NCI-H1105 treated with DMSO at 0.1 percent for 48 hours (cell line): ENCODE data around the gene RBPJL.

ENCODE experiments used
- DNase-seq: peaks from one replicate; lab custom pipeline; 2025; lab: John Stamatoyannopoulos, UW

RBPJL gene, protein sequence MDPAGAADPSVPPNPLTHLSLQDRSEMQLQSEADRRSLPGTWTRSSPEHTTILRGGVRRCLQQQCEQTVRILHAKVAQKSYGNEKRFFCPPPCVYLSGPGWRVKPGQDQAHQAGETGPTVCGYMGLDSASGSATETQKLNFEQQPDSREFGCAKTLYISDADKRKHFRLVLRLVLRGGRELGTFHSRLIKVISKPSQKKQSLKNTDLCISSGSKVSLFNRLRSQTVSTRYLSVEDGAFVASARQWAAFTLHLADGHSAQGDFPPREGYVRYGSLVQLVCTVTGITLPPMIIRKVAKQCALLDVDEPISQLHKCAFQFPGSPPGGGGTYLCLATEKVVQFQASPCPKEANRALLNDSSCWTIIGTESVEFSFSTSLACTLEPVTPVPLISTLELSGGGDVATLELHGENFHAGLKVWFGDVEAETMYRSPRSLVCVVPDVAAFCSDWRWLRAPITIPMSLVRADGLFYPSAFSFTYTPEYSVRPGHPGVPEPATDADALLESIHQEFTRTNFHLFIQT

DNA sequence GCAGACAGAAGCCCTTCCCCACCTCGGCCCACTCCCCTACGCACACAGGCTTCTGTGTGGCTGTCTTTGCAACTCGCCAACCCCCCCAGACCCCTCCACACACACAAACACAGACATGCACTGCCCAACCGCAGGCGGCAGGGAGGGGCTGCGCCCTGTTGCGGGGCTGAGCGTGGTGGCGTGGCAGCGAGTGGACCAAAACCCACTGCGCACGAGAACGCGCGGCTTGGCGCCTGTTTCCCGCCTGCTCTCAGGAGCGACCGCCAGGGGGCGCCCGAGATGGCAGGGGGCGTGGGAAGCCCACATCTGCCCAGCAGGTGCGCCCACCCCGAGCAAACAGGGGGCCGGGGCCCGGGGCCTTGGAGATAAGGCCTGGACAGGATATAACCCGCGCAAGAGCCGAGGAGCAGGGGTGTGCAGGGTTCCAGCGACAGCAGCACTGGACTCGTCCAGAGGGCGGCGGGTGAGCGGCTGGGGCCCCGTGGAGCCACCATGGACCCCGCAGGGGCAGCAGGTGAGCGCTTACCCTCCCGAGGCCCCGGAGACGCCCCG is at the start of gene RBPJL:
RBPJL (plus strand) TSS at position 410 of the 552 bp plus-strand sequence; CDS start at position 493, 83 bp downstream.
- no peak for DNase-seq

DNA sequence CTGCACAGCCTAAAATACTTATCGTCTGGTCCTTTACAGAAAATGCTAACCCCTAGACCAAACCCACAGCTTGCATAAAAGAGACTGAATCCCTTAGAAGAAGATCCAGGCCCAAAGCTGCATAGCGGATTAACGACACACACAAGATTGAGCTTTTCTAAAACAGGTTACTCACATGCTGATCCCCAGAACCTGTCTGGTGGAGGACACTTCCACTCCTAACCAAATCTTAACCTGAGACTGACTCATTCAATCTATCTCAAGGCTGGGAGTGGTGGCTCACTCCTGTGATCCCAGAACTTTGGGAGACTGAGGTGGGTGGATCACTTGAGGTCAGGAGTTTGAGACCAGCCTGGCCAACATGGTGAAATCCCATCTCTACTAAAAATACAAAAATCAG is 49.5 kb upstream of the RBPJL start:
- DNase-seq, result no peak

DNA sequence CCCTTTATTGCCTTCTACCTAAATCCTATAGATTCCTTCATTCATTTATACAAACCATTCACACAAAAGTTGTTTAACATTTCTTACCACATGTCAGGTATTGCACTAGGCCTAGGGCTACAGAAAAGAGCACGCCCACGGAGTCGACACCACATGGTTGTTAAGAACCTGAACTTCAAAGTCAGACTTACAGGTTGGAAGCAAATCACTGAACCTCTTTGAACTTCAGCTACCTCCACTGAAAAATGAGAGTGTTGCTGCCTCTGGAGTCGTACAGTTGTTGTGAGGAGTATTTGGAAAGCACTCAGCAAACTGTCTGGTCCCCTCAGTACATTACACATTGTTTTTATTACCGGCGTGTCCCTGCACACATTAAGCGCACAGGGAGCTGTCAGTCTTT is 48.9 kb upstream of the RBPJL start:
- DNase-seq, result no peak

DNA sequence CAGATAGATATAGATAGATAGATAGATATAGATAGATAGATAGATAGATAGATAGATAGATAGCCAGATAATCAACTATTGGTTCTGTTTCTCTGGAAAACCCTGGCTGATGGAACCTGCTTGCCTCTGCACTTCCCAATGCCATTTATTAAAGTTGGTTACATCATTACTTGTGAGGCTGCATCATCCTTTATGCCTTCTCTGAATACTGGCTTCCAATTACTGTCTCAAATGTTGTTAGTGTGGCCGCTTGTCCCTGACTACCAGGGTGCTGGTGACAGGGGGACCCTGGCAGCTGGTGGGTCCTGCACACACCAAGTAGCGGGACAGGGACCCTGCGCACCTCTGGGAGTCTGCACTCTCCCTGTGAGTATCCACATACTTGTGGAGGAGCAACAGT is 48.4 kb upstream of the RBPJL start:
- no peak for DNase-seq

DNA sequence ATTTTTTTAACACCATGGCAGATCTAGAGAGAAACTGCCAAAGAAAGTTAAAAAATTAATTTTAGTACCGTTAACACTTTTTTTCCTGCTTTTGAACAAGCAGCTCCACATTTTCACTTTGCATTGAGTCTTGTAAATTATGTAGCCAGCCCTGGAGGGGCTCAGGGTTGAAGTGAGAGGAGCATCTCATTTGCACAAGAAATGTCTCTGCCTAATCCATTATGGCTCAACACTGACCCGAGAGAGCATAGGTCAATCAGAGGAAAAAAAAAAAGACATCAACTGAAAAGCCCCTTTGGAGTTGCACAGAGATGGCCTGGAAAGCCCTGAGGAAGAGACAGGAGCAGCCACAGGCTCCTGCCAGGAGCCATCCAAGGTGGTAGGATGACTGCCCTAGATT is 48.0 kb upstream of the RBPJL start:
- no peak for DNase-seq

DNA sequence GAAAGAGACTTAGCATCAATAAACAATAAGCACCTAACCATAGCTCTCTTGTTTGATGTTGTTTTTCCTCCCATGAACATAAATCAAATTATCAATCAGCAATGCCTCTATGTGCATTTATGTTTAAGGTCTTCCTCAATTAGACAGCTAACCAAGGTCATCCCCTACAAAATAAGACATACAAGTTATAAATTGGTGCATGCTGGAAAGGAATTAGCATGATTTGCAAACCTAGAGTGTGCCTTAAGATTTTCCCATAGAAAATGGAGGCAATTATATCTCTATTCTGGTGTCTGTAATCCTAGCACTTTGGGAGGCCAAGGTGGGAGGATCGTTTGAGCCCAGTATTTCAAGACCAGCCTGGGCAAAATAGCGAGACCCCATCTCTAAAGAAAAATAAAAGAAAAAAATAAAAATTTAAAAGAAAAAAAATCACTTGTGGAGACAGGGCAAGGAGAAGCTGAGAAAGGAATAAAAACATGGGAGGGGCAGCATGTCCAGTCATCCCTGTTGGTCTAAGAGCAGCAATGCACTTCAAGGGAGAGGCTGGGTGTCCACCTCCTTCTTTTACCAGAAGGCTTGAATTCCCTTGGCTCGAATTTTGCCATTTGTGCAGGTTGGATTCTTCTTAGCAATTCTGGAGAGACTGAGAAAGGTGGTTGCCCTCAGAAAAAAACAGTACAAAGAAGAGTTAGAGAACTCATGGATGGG is 42.9 kb upstream of the RBPJL start:
- no peak for DNase-seq

DNA sequence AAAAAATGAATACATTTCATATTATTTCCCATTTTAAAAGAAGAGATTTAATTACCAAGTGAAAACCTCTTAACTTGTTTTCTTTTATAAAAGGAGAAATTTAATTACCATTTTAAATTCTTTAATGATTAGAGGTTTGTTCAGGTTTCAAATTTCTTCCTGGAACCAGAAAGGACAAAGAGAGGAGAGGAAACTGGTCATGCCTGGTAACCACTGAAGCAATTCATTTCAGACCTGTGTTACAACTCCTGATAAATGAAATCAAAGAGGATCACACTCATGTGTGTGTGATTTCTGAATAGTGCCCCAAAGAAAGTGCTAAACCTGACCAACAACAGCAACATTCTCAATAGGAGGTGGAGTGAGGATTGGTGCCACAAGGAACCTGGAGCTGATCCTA is 39.7 kb upstream of the RBPJL start:
- DNase-seq, result no peak

DNA sequence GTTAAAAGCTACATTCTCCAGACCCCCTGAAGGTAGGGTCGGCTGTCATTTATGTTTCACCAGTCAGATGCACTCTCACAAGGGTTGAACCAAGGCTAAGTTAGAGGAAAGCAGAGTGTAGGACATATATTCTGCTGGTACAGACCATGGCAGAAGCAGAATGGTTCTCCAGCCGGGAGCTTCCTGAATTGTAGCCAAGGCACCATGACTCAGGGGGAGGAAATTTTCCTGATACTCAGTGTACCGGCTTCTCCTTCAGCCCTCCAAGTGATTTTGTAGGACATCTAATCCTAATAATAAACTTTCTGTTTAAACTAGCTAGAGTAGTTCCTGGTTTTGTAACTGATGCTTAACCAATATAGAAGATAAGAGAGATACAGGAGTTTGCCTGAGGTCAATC is 38.1 kb upstream of the RBPJL start:
- DNase-seq, result no peak

DNA sequence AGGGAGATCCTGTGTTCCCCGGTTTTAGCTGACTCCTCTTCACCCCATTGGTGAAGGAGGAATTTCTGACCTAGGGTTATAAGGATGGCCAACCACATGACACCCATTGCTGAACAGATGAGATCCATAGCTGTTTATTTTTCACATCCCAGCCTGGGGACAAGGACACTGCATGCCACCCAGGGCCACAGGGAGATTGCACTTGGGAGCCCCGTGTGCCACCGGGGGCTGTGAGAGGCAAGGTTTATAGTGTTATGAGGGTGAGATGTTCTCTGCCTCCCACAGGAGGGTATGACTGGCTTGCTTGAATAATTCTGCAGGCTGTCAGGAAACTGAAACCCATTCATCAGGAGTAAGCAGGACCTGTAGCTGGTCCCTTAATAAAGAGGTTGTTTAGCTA is 37.6 kb upstream of the RBPJL start:
- no peak for DNase-seq

DNA sequence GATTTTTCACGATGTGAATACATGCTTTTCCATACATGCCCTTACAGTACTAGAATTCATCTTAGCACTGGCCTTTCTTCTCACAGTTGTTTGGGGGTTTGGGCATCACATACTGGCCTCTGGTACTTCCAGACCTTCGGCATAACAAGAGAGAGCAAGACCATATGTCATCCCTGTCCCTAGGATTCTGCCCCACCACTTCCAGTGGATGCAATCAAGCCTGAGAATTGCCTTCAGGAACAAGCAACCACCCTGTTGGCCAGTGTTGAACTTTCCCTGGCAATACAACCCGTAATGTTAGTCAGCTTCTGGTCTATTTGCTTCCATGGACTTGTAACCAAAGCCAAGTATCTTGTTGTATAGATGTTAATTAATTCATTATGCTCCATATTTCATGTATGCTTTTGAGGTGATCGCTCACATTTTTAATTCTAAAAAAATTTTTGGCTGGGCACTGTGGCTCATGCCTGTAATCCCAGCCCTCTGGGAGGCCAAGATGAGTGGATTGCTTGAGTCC is 36.8 kb upstream of the RBPJL start:
- no peak for DNase-seq

DNA sequence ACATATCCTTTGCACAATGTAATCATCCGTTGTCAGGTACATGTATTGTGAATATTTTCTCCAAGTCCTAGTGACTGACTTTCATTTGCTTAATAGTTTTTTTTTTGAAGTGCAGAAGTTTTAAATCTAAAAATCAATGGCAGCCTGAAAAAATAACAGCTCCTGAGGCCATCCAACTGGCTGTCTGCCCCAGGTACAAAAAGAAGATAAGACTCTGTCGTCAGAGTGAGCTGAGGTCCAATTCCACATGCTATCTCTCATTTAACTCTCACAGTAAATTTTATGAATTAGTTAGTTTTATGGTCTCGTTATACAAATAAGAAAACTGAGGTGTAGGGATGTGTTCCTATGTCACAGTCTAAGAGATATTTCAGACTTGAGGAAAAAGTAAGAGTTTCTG is 31.3 kb upstream of the RBPJL start:
- no peak for DNase-seq

DNA sequence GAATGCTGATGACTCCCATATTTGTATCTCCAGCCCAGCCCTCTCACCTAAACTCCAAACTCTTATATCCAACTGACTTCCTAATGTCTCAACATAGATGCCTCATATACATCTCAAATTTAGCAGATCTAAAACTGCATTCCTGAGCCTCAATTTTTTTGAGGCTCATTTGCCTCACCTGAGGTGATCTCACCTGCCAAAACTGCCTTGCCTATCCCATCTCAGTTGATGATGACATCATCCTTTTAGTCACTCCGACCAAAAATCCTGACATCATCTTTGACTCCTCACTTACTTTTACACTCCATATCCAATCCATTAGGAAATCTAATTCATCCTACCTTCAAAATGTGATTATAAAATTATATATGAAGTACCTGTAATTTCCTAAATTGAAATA is 26.6 kb upstream of the RBPJL start:
- no peak for DNase-seq

DNA sequence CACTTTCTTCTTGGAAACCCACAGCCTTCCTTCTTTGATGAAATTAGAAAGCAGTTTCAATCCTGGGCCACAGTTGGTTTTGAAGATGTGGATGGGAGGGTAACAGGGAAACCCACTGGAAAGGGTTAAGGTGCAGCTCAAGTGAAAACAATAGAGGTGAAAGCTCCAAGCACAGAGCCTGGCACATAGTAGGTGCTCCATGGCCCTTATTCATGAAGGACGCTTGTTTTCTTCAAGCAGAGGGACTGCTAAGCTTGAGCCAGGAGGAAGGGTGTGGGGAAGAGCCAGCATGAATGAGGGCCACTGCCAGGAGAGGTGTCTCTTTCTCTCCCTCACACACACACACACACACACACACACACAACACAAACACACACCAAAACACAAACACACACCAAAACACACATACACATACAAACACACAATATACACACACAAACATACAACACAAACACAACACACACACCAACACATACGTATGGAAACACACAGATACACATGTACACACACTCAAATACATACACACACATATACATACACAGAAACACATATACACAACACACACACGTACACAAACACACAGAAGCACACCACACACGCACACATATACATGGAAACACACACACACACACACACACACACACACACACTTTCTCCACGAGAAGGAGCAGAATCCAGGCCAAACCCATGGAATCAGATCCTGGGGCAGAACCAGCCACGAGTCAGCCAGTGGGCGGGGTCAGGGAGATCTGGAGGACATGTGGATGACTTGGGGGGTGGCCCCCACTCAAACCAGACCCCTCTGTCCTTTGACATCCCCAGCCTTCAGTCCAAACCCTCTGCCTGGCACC is 23.7 kb upstream of the RBPJL start:
- no peak for DNase-seq

DNA sequence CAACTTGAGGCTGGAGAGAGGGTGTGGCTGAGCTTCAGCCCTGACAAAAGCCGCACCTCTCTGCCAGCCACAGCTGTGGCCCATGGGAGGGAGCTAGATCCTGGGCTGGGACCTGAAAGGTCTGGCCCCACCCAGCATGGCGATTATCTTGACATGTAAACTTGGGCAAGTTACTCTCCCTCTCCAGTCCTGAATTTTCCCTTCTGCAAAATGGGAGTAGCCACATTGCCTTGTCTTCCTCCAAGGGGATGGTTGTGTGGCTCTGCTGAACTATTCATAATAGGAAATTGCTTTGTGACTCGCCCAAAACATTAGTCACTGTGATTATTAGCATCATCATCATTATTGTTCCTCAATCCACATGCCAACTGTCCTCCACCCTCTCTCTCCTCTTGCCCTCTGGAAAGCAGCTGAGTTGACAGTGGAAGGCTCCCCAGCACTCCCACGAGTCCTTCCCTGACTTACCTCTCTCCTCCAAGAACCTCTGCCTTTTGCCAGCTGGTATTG is 23.0 kb upstream of the RBPJL start:
- DNase-seq, result no peak

DNA sequence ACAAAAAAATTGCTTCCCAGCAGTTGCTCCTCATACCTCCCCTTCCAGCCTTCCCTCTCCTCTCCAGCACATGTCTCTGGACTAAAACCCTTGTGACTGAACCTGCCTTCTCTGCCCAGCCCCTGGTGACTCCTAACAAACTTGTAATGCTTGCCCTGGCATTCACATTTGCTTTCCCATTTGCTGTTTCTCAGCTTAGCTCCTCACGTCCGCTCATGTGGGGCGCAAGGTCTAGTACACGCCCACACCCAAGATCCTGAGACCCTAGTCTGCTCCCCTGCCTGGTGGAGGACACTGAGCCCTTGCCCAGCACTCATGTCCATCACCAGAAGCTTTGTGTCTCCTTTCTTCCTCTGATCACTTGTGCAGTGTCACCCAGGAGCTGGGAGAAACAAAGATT is 18.3 kb upstream of the RBPJL start:
- DNase-seq, result no peak

DNA sequence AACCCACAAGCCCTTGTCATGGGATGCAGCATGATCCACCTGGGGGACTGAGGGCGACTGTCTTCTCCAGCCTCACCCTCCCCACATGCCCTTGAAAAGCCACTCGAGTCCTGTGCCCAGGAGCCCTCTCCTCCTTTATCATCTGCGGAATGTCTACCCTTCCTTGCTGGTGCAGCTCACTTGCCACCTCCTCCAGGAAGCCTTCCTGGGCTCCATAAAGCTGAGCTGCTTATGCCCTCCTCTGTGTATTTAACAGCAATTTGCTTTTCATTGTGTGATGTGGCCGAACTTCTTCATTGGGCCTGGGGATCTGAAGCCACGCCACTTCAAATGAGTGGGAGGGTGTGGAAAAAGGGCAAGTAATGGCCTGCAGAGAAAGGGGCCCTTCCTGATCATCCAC is 17.8 kb upstream of the RBPJL start:
- DNase-seq, result no peak

DNA sequence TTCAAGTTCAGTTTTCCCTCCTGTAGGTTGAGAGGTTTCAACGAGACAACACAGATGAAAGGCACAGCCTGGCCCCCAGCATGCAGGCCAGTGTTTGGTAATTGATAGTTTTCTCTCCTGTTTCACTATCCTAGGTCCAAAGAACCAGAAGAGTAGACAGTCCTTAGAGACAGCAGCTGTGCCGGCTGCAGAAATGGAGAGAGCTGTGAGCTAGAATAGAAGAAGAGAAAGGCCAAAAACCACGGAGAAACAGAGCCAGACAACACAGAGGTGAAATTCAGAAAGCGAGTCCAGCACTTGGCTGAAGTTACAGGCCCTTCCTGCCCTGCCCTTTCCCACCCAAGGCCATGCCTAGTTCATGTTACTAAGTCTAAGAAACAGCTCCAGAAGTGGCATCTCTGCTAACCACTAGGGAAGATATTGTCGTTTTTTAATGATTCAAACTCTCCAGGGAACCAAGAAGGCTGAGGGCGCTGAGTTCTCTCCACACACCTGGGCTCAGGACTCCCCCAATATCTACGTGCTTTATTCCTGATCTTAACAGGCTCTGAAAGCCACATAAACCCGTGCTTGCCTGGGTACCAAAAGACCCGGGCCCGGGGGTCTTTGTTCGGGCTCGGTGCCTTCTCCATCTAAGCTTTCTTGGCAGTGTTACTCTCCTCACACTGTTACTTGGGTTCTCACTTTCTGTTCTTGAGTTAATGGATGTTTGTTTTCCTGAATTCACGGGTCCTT is 16.5 kb upstream of the RBPJL start:
- no peak for DNase-seq

DNA sequence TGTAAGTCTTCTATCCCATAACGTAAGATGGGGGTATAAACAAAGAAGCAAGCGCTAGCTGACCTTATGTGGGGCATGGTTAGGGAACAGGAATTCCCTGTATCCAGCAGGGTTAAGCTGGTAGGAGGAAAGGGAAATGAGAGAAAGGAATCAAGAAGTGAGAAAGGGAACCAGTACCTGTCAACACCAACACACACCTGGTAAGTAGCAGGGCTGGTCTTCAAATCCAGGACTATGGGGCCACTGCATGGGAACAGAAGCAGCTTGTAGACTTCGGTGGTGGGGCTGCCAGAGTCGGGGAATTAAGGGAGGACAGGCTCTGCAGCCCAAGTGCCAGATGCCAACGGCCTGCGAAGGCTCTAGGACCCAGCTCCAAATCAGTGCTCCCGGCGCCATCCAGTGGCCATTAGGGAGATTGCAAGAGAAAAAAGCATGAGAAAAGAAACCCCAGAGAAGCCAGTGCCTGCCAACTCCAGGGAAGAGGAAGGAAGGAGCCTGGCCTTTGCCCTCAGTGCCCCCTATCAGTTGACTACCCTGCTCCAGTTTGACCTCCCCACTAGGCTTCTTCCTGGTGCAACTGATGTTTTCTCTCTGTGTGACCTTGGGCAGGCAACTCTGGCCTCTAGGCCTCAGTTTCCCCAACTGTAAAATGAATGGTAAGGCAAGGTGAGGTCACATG is 15.8 kb upstream of the RBPJL start:
- DNase-seq, result peak; percentile 80

DNA sequence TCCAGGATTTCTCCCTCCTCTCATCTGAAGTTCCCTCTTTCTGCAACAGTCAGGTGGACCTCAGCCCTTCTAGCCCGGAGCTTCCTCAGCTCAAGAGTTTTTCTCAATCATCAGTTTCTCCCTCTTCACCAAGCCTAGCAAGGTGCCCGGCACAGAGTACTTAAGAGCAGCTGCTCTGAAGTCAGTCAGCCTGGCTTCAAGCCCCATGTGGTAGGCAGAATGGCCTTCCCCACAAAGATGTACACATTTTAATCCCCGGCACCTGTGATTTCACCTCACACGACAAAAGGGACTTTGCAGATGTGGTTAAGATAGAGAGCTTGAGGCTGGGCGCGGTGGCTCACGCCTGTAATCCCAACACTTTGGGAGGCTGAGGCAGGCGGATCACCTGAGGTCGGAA is 15.1 kb upstream of the RBPJL start:
- DNase-seq, result no peak

DNA sequence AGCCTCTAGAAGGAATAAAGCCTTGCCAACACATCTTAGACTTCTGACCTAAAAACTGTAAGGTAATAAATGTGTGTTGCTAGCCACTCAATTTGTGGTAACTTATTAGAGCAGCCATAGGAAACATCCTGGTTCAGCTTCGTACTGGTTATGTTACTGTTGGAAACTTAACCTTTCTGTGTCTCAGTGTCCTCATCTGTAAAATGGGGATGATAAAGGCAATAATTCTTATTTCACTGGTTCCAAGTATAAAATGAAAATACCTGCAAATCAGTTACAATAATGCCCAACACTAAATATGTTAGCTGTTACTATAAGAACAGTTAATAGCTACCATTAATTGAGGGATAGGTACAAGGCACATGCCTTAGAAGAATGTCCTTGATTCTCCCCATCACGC is 14.3 kb upstream of the RBPJL start:
- no peak for DNase-seq
